HL-60 (cell line): ENCODE data around the gene PRRT3.

Experiments
- DNase-seq, 2 experiments: peaks; one replicate each; pipeline ENCODE4 v3.0.0-alpha.2; 2010 to 2020; ENCODE audit warnings: low read depth in 1 of 2, low spot score in 1 of 2
- H3K27ac ChIP-seq: fragments of 250-450 bp; sonication (Bioruptor Pico); replicated peaks from 2 replicates; pipeline ENCODE4 v1.5.1; 2020; ENCODE audit warnings: mild to moderate bottlenecking, moderate library complexity
- H3K27me3 ChIP-seq: fragments of 250-450 bp; sonication (Bioruptor Pico); 2 replicates; pipeline ENCODE4 v1.5.1; 2021; ENCODE audit warnings: mild to moderate bottlenecking, moderate library complexity; ENCODE audit not compliant: insufficient read depth, poor library complexity, severe bottlenecking
- H3K4me3 ChIP-seq: replicated peaks from 2 replicates; pipeline ENCODE4 v1.5.1; 2011; ENCODE audit warnings: mild to moderate bottlenecking, control low read depth, low read length; ENCODE audit not compliant: insufficient read depth
- GABPA ChIP-seq: IDR thresholded peaks from 2 replicates; pipeline ENCODE4 v1.6.1; 2012; ENCODE audit warnings: low read depth
- POLR2AphosphoS5 ChIP-seq: IDR thresholded peaks from 2 replicates; pipeline ENCODE4 v1.6.1; 2012; ENCODE audit warnings: low read depth
- SPI1 ChIP-seq: IDR thresholded peaks from 2 replicates; pipeline ENCODE4 v1.6.1; 2012; ENCODE audit warnings: low read depth, mild to moderate bottlenecking, borderline replicate concordance
- TF ChIP-seq, protein P1 (sequence below): IDR thresholded peaks from 2 replicates; pipeline ENCODE4 v1.6.1; 2012; ENCODE audit warnings: low read depth; ENCODE audit not compliant: insufficient replicate concordance
- TF ChIP-seq, protein P2 (sequence below): IDR thresholded peaks from one replicate; pipeline ENCODE4 v1.5.1; 2011; ENCODE audit warnings: low read length, control low read depth, inconsistent platforms; ENCODE audit not compliant: insufficient read depth

Gene PRRT3

DNA sequence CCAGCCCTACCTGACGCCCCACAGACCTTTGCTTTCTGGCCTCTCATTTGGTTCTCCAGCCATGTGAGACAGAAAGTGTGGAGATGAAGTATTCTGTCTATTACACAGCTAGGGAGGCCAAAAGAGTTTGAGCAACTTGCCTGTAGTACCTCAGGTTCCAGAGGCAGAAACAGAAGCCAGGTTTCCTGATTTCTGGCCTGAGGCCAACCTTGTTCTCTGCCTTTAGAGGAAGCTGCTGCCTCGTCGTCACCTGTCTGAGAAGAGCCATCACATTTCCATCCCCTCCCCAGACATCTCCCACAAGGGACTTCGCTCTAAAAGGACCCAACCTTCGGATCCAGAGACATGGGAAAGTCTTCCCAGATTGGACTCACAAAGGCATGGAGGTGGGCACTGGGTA lies 45.7 kb downstream of the PRRT3 start:
- TF ChIP-seq, protein P1, sequence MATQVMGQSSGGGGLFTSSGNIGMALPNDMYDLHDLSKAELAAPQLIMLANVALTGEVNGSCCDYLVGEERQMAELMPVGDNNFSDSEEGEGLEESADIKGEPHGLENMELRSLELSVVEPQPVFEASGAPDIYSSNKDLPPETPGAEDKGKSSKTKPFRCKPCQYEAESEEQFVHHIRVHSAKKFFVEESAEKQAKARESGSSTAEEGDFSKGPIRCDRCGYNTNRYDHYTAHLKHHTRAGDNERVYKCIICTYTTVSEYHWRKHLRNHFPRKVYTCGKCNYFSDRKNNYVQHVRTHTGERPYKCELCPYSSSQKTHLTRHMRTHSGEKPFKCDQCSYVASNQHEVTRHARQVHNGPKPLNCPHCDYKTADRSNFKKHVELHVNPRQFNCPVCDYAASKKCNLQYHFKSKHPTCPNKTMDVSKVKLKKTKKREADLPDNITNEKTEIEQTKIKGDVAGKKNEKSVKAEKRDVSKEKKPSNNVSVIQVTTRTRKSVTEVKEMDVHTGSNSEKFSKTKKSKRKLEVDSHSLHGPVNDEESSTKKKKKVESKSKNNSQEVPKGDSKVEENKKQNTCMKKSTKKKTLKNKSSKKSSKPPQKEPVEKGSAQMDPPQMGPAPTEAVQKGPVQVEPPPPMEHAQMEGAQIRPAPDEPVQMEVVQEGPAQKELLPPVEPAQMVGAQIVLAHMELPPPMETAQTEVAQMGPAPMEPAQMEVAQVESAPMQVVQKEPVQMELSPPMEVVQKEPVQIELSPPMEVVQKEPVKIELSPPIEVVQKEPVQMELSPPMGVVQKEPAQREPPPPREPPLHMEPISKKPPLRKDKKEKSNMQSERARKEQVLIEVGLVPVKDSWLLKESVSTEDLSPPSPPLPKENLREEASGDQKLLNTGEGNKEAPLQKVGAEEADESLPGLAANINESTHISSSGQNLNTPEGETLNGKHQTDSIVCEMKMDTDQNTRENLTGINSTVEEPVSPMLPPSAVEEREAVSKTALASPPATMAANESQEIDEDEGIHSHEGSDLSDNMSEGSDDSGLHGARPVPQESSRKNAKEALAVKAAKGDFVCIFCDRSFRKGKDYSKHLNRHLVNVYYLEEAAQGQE = no peak
- TF ChIP-seq SPI1 = no peak
- TF ChIP-seq POLR2AphosphoS5 = no peak
- no peak for TF ChIP-seq GABPA
- TF ChIP-seq, protein P2, sequence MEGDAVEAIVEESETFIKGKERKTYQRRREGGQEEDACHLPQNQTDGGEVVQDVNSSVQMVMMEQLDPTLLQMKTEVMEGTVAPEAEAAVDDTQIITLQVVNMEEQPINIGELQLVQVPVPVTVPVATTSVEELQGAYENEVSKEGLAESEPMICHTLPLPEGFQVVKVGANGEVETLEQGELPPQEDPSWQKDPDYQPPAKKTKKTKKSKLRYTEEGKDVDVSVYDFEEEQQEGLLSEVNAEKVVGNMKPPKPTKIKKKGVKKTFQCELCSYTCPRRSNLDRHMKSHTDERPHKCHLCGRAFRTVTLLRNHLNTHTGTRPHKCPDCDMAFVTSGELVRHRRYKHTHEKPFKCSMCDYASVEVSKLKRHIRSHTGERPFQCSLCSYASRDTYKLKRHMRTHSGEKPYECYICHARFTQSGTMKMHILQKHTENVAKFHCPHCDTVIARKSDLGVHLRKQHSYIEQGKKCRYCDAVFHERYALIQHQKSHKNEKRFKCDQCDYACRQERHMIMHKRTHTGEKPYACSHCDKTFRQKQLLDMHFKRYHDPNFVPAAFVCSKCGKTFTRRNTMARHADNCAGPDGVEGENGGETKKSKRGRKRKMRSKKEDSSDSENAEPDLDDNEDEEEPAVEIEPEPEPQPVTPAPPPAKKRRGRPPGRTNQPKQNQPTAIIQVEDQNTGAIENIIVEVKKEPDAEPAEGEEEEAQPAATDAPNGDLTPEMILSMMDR = no peak
- Histone ChIP-seq H3K27ac (no peak overlapping the region), H3K4me3 (no peak overlapping the region), H3K27me3 (no peaks in the 10 kb centered on the region)
- DNase-seq = no peak

DNA sequence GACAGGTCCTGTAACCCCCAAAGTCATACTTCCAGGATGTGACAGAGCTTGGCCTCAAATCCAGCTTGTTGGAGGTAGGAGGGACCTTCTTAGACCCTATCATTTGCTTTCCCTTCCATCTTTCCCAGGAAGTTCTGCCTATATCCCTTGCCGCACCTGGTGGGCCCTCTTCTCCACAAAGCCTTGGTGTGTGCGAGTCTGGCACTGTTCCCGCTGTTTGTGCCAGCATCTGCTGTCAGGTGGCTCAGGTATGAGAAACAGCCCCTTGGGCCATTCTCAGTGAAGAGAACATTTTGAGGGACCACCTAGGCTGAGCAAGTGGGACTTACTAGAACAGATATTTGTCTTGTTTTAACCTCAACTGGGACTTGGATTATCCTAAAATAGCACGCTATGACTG lies 48.3 kb downstream of the PRRT3 start:
- H3K4me3 ChIP-seq = no peak overlapping the region
- DNase-seq = no peak
- H3K27me3 ChIP-seq = no peaks in the 10 kb centered on the region
- TF ChIP-seq GABPA = no peak
- TF ChIP-seq, protein P2 = no peak
- TF ChIP-seq SPI1 = no peak
- TF ChIP-seq POLR2AphosphoS5 = no peak
- TF ChIP-seq, protein P1 = no peak
- no peak overlapping the region for H3K27ac ChIP-seq

- 0 out of 2 replicates have a peak overlapping the region, but pooled peaks have one; percentile 7 for H3K27ac ChIP-seq
- no peak for DNase-seq
- no peak for TF ChIP-seq POLR2AphosphoS5
- TF ChIP-seq, protein P2 = no peak
- TF ChIP-seq, protein P1 = no peak
- TF ChIP-seq GABPA = no peak
- no peak for TF ChIP-seq SPI1
- no peaks in the 10 kb centered on the region for H3K27me3 ChIP-seq
- no peak overlapping the region for H3K4me3 ChIP-seq
These were observed 49.0 kb downstream of the PRRT3 start for GRCh38 chr3:9903238-9903624.
